ENCODE measurements around the gene EPB41. TPM values are rescaled to one million over a fixed set of nuclear protein-coding genes. Genes with fewer than 3 reads are reported as not detected.
"Not testable (repeated sequence)": the region's sequence is repeated elsewhere in the genome, so short reads cannot be mapped to it uniquely, and the experiment has no call there.

EPB41 gene
- polyA plus RNA-seq, 1 of the 3 experiments (the other 2 are of a cell fraction): 7.4 TPM

DNA sequence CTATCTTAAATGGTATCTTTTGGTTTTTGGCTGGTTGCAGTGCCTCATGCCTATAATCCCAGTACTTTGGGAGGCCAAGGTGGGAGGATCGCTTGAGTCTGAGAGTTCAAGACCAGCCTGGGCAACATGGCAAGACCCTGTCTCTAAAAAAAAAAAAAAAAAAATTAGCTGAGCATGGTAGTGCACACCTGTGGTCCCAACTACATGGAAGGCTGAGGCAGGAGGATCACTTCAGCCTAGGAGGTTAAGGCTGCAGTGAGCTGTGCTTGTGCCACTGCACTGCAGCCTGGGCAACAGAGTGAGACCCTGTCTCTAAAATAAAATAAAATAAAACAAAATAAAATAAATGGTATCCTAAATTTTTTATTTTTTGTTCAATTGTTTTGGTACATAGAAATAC lies 131.3 kb downstream of the EPB41 start:
- H3K27me3 ChIP-seq (ENCODE audit: insufficient read depth); H4K20me1 ChIP-seq (ENCODE audit: insufficient read depth); H3K9me2 ChIP-seq; H3K9me3 ChIP-seq; H3K9ac ChIP-seq; H3K4me1 ChIP-seq (ENCODE audit: control insufficient read depth in 1 of 2, insufficient read depth in 2 of 2, low read depth in 1 of 2, low read length in 1 of 2); DNase-seq; H3K79me2 ChIP-seq (ENCODE audit: insufficient read depth); H3K27ac ChIP-seq (ENCODE audit: low read depth in 2 of 2, low read length in 1 of 2); H3K4me2 ChIP-seq; H2AFZ ChIP-seq (ENCODE audit: low read depth); H3K4me3 ChIP-seq (ENCODE audit: low read depth in 2 of 2, low read length in 1 of 2); H3F3A ChIP-seq (replicated peaks; ENCODE audit: insufficient read depth); H3K36me3 ChIP-seq (replicated peaks in 1 of 2; ENCODE audit: control insufficient read depth in 1 of 2, insufficient read depth in 2 of 2, low read length in 1 of 2): not testable (repeated sequence)
- POLR2A ChIA-PET: interaction anchor here (0.6 kb wide), 1 partner anchor 9 kb away, joined by 3 read pairs; no protein-coding TSS in a partner anchor
- 83% methylated on average over 1 of the region's 1 CpG for WGBS (ENCODE audit: low lambda C conversion rate)
- CTCF ChIA-PET: interaction anchor here (29.6 kb wide), 1 partner anchor 163 kb away, joined by 737 read pairs; no protein-coding TSS in a partner anchor

DNA sequence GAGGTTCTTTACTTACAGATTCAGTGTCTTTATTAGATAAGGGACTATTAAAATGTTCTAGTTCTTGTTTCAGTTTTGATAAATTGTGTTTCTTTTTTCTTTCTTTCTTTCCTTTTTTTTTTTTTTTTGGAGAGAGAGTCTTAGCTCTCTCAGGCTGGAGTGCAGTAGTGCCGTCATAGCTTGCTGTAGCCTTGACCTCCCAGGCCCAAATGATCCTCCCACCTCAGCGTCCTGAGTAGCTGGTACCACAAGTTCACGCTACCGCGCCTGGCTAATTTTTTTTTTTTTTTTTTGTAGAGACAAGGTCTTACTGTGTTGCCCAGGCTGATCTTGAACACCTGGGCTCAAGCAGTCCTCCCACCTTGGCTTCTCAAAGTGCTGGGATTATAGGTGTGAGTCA lies 132.8 kb downstream of the EPB41 start:
- H3K9me2 ChIP-seq: no peaks in the 10 kb centered on the region
- H3K9me3 ChIP-seq: no peaks in the 10 kb centered on the region
- peaks cover 0 to 3% of the 10 kb centered on the region in 2 experiments for H3K36me3 ChIP-seq (replicated peaks in 1 of 2; ENCODE audit: control insufficient read depth in 1 of 2, insufficient read depth in 2 of 2, low read length in 1 of 2)
- DNase-seq: no peak
- H3K9ac ChIP-seq: no peak overlapping the region
- 97% methylated on average over 5 of the region's 5 CpGs for WGBS (ENCODE audit: low lambda C conversion rate)
- no peak overlapping the region for H3K27ac ChIP-seq (ENCODE audit: low read depth in 2 of 2, low read length in 1 of 2)
- no peak overlapping the region for H3K4me3 ChIP-seq (ENCODE audit: low read depth in 2 of 2, low read length in 1 of 2)
- no peaks in the 10 kb centered on the region for H4K20me1 ChIP-seq (ENCODE audit: insufficient read depth)
- peaks cover 0 to 2% of the 10 kb centered on the region in 2 experiments; a peak in 1 of 4 replicates for H3K4me1 ChIP-seq (ENCODE audit: control insufficient read depth in 1 of 2, insufficient read depth in 2 of 2, low read depth in 1 of 2, low read length in 1 of 2)
- no peak overlapping the region for H2AFZ ChIP-seq (ENCODE audit: low read depth)
- CTCF ChIA-PET: interaction anchor here (0.7 to 29.6 kb wide), 2 partner anchors 14 to 165 kb away, joined by 4 to 737 read pairs; no protein-coding TSS in a partner anchor
- no peak for TF ChIP-seq TEAD4 (IDR thresholded peaks at IDR 0.05; ENCODE audit: borderline replicate concordance, insufficient read depth)
- TF ChIP-seq GABPA (IDR thresholded peaks at IDR 0.05; ENCODE audit: low read depth): no peak
- no peak for TF ChIP-seq YY1 (IDR thresholded peaks at IDR 0.05; ENCODE audit: low read depth)
- TF ChIP-seq FOXM1 (IDR thresholded peaks at IDR 0.05; ENCODE audit: low read depth): no peak
- no peak for TF ChIP-seq ELF1 (IDR thresholded peaks at IDR 0.05)
- no peak for TF ChIP-seq FOSL2 (IDR thresholded peaks at IDR 0.05; ENCODE audit: borderline replicate concordance, low read depth)
- no peak for TF ChIP-seq TAF1 (IDR thresholded peaks at IDR 0.05; ENCODE audit: borderline replicate concordance, low read depth, low read length)
- no peak for TF ChIP-seq JUND (IDR thresholded peaks at IDR 0.05)
- TF ChIP-seq RXRA (IDR thresholded peaks at IDR 0.05; ENCODE audit: borderline replicate concordance, low read depth): no peak
- TF ChIP-seq, protein P1, sequence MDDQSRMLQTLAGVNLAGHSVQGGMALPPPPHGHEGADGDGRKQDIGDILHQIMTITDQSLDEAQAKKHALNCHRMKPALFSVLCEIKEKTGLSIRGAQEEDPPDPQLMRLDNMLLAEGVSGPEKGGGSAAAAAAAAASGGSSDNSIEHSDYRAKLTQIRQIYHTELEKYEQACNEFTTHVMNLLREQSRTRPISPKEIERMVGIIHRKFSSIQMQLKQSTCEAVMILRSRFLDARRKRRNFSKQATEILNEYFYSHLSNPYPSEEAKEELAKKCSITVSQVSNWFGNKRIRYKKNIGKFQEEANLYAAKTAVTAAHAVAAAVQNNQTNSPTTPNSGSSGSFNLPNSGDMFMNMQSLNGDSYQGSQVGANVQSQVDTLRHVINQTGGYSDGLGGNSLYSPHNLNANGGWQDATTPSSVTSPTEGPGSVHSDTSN (IDR thresholded peaks at IDR 0.05): no peak
- no peak for TF ChIP-seq POLR2AphosphoS5 (IDR thresholded peaks at IDR 0.05; ENCODE audit: low read depth, low read length)
- TF ChIP-seq, protein P2, sequence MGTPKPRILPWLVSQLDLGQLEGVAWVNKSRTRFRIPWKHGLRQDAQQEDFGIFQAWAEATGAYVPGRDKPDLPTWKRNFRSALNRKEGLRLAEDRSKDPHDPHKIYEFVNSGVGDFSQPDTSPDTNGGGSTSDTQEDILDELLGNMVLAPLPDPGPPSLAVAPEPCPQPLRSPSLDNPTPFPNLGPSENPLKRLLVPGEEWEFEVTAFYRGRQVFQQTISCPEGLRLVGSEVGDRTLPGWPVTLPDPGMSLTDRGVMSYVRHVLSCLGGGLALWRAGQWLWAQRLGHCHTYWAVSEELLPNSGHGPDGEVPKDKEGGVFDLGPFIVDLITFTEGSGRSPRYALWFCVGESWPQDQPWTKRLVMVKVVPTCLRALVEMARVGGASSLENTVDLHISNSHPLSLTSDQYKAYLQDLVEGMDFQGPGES (IDR thresholded peaks at IDR 0.05; ENCODE audit: low read depth, low read length): no peak
- no peak for TF ChIP-seq NFIC (IDR thresholded peaks at IDR 0.05; ENCODE audit: borderline replicate concordance)
- TF ChIP-seq SIN3A (IDR thresholded peaks at IDR 0.05; ENCODE audit: borderline replicate concordance, low read depth, low read length): no peak
- TF ChIP-seq FOXJ3 (CRISPR knock-in tag; IDR thresholded peaks at IDR 0.05): no peak
- TF ChIP-seq, protein P3, sequence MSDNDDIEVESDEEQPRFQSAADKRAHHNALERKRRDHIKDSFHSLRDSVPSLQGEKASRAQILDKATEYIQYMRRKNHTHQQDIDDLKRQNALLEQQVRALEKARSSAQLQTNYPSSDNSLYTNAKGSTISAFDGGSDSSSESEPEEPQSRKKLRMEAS (IDR thresholded peaks at IDR 0.05; ENCODE audit: low read depth): no peak
- no peak overlapping the region for H3K4me2 ChIP-seq
- H3K27me3 ChIP-seq (ENCODE audit: insufficient read depth): no peaks in the 10 kb centered on the region
- POLR2A ChIA-PET: no interaction called here
- no peaks in the 10 kb centered on the region for H3K79me2 ChIP-seq (ENCODE audit: insufficient read depth)
- peaks cover 5% of the 10 kb centered on the region for H3F3A ChIP-seq (replicated peaks; ENCODE audit: insufficient read depth)

Data from SK-N-SH (cell line).